Spleen (tissue), 11 donors: ENCODE results near the gene VGLL4. TPM values are rescaled to one million over a fixed set of nuclear protein-coding genes. Genes with fewer than 3 reads are reported as not detected.

Experiments
- DNase-seq: peaks from one replicate; pipeline ENCODE4 v3.0.0-alpha.2; 2020
- H3K27ac ChIP-seq, 8 donors: fragments of 200-600 bp; sonication (generic) in 7 of 8; 1 replicate in 4 of 8; 2 replicates in 4 of 8; pipeline versions ENCODE4 v1.5.0 to v1.8.0; 2016 to 2021; ENCODE audit warnings: inconsistent platforms in 4 of 8, mild to moderate bottlenecking in 4 of 8, moderate library complexity in 1 of 8
- H3K27me3 ChIP-seq, 7 donors: fragments of 200-600 bp; sonication (generic) in 6 of 7; replicated peaks in 1 of 7; 1 replicate in 4 of 7; 2 replicates in 3 of 7; pipeline versions ENCODE4 v1.5.0 to v1.8.0; 2016 to 2021; ENCODE audit warnings: inconsistent platforms in 3 of 7, mild to moderate bottlenecking in 1 of 7
- H3K36me3 ChIP-seq, 6 donors: fragments of 200-600 bp; sonication (generic) in 5 of 6; 1 replicate in 4 of 6; 2 replicates in 2 of 6; pipeline versions ENCODE4 v1.5.0 to v1.8.0; 2016 to 2021; ENCODE audit warnings: inconsistent platforms in 2 of 6
- H3K4me1 ChIP-seq, 6 donors: fragments of 200-600 bp; sonication (generic) in 5 of 6; 1 replicate in 3 of 6; 2 replicates in 3 of 6; pipeline versions ENCODE4 v1.5.0 to v1.8.0; 2016 to 2021; ENCODE audit warnings: inconsistent platforms in 3 of 6
- H3K4me3 ChIP-seq, 8 donors: fragments of 200-600 bp; sonication (generic) in 7 of 8; 1 replicate in 4 of 8; 2 replicates in 4 of 8; pipeline versions ENCODE4 v1.5.0 to v1.8.0; 2016 to 2021; ENCODE audit warnings: inconsistent platforms in 4 of 8, mild to moderate bottlenecking in 4 of 8, moderate library complexity in 2 of 8
- H3K9me3 ChIP-seq, 8 donors: fragments of 200-600 bp; sonication (generic) in 7 of 8; 1 replicate in 4 of 8; 2 replicates in 4 of 8; pipeline versions ENCODE4 v1.5.0 to v1.8.0; 2016 to 2021; ENCODE audit warnings: inconsistent platforms in 4 of 8
- CTCF ChIP-seq, 11 experiments: fragments of 200-600 bp in 7 of 11; fragments of 450-650 bp in 4 of 11; sonication (generic) in 4 of 11; IDR thresholded peaks in 8 of 11; conservative IDR thresholded peaks in 3 of 11; 1 replicate in 7 of 11; 2 replicates in 4 of 11; pipeline versions ENCODE4 v1.4.0 to v1.8.0; 2016 to 2021; ENCODE audit warnings: antibody characterized with exemption in 11 of 11, inconsistent platforms in 4 of 11, mild to moderate bottlenecking in 1 of 11
- POLR2A ChIP-seq, 3 donors: fragments of 450-650 bp; IDR thresholded peaks; one replicate each; pipeline ENCODE4 v1.5.1; 2017; ENCODE audit warnings: antibody characterized with exemption in 3 of 3, mild to moderate bottlenecking in 1 of 3
- POLR2AphosphoS5 ChIP-seq, 3 donors: sonication (generic); formaldehyde crosslinking; IDR thresholded peaks; one replicate each; pipeline ENCODE4 v1.5.1; 2017; ENCODE audit warnings: antibody characterized with exemption in 3 of 3
- WGBS, 5 donors: extraction: QIAGEN DNeasy Blood & Tissue Kit in 3 of 5; methylation state at CpG; one replicate each; pipeline versions ENCODE4 v1.1.5 to v1.1.7; 2013 to 2018; 5-methylcytosine and 5-hydroxymethylcytosine counted together
- intact Hi-C: fragments of 100-400 bp; cut with DNase I; formaldehyde crosslinking; loops from one replicate; pipeline ENCODE4 v1.15.0; 2023; ENCODE audit warnings: low total_unique reads
- polyA plus RNA-seq, 3 donors: library from polyadenylated mRNA; stranded (reverse); fragments of 200-250 nt; gene quantifications; one replicate each; pipeline ENCODE4 v1.2.1, GENCODE V29; 2013
- total RNA-seq, 7 donors: library from RNA; depleted of rRNA in 3 of 7; stranded (reverse); fragments of >200 nt in 3 of 7; fragmentation: NEBNext Ultra II Directional in 4 of 7; extraction: Animal tissue kit (Norgen Biotek cat#: 25700) in 4 of 7; gene quantifications; one replicate each; pipeline versions ENCODE4 v1.1.0 to v1.2.1, GENCODE V29; 2016 to 2021
- donor health status: healthy with polysubstance abuse.
- donor health status: DM: no; HTN: no; CAD: no; lungs with moderate emphysema.
- donor health status: DM: no; HTN: no; CAD: no.
- donor health status: Bipolar disorder and iron deficiency.
- donor health status: healthy.
- donor health status: DM: no; HTN: no; CAD: no.
- donor health status: DM: yes; HTN: yes; CAD: no.

Gene VGLL4
- total and polyA plus RNA-seq, 10 donors: 13.5 to 80.2 (median 50.8) TPM

- TF ChIP-seq POLR2A (IDR thresholded peaks at IDR 0.05) (no peak), CTCF (IDR thresholded peaks at IDR 0.05 in 8 of 11, conservative IDR thresholded peaks at IDR 0.05 in 3 of 11) (no peak), POLR2AphosphoS5 (IDR thresholded peaks at IDR 0.05) (no peak)
- H3K27ac ChIP-seq: no peak overlapping the region
- WGBS, 5 donors: 92 to 99% (median 96%) methylated on average over 7 to 10 of the region's 10 CpGs
- no peaks in the 10 kb centered on the region for H3K4me1 ChIP-seq
- no peaks in the 10 kb centered on the region for H3K27me3 ChIP-seq
- no peaks in the 10 kb centered on the region for H3K9me3 ChIP-seq
- no peak for DNase-seq
- intact Hi-C loops: no loop called here
- H3K4me3 ChIP-seq: no peak overlapping the region
- peaks cover 0 to 5% (median 0%) of the 10 kb centered on the region in 6 donors for H3K36me3 ChIP-seq
Observed at GRCh38 chr3:11665331-11665730, 21.6 kb upstream of the VGLL4 start.

- Histone ChIP-seq H3K36me3 (no peaks in the 10 kb centered on the region), H3K4me1 (no peaks in the 10 kb centered on the region), H3K27ac (no peak overlapping the region), H3K9me3 (no peaks in the 10 kb centered on the region), H3K27me3 (no peaks in the 10 kb centered on the region), H3K4me3 (no peak overlapping the region)
- 92 to 94% (median 93%) methylated on average over 2 of the region's 2 CpGs for WGBS, 5 donors
- intact Hi-C loops: no loop called here
- peak in 1 of 11 experiments; percentile 15 for TF ChIP-seq CTCF (IDR thresholded peaks at IDR 0.05 in 8 of 11, conservative IDR thresholded peaks at IDR 0.05 in 3 of 11)
- no peak for TF ChIP-seq POLR2AphosphoS5 (IDR thresholded peaks at IDR 0.05)
- no peak for DNase-seq
Observed at GRCh38 chr3:11662392-11662990, 18.8 kb upstream of the VGLL4 start.

- Histone ChIP-seq H3K9me3 (no peaks in the 10 kb centered on the region), H3K27ac (no peak overlapping the region), H3K4me3 (no peak overlapping the region), H3K4me1 (no peaks in the 10 kb centered on the region), H3K36me3 (no peaks in the 10 kb centered on the region), H3K27me3 (no peaks in the 10 kb centered on the region)
- WGBS, 5 donors: 60 to 82% (median 67%) methylated on average over 5 of the region's 5 CpGs
- intact Hi-C loops: no loop called here
- no peak for TF ChIP-seq POLR2AphosphoS5 (IDR thresholded peaks at IDR 0.05)
- no peak for DNase-seq
Observed at GRCh38 chr3:11661827-11662226, 18.1 kb upstream of the VGLL4 start.

GRCh38 chr3:11661052-11661656 is 17.4 kb upstream of the VGLL4 start:
- DNase-seq: no peak
- Histone ChIP-seq H3K4me1 (no peaks in the 10 kb centered on the region), H3K4me3 (no peak overlapping the region), H3K9me3 (no peaks in the 10 kb centered on the region), H3K27ac (no peak overlapping the region), H3K27me3 (no peaks in the 10 kb centered on the region), H3K36me3 (no peaks in the 10 kb centered on the region)
- TF ChIP-seq POLR2AphosphoS5 (IDR thresholded peaks at IDR 0.05) (no peak), POLR2A (IDR thresholded peaks at IDR 0.05) (no peak), CTCF (IDR thresholded peaks at IDR 0.05 in 8 of 11, conservative IDR thresholded peaks at IDR 0.05 in 3 of 11) (no peak)
- 74 to 80% (median 76%) methylated on average over 7 of the region's 7 CpGs for WGBS, 5 donors
- intact Hi-C loops: no loop called here
